Naive thymus-derived CD4-positive, alpha-beta T cell (primary cell): ENCODE results near the gene ELMO1. TPM values are rescaled to one million over a fixed set of nuclear protein-coding genes. Genes with fewer than 3 reads are reported as not detected.

ENCODE experiments used
- ATAC-seq: fragments of 150-1000 bp; cut with Tn5 transposase; 2 replicates; pipeline ENCODE4 v1.10.0; 2021; ENCODE audit warnings: mild to moderate bottlenecking, moderate library complexity
- CTCF ChIA-PET: fragments of 350-600 bp; sonication (Branson Sonifier 250); formaldehyde crosslinking; loops from one replicate; lab custom pipeline; 2021; ENCODE audit warnings: antibody characterized with exemption; lab: Charles Lee
- POLR2A ChIA-PET: fragments of 350-600 bp; sonication (Branson Sonifier 250); formaldehyde crosslinking; loops from one replicate; lab custom pipeline; 2021; ENCODE audit warnings: antibody characterized with exemption, inconsistent platforms; lab: Charles Lee
- DNase-seq, 9 donors: peaks; one replicate each; pipeline versions ENCODE4 v3.0.0 to v3.0.0-alpha.2; 2020 to 2022; ENCODE audit warnings: mixed read lengths in 1 of 9
- H3K27ac ChIP-seq: one replicate; pipeline ENCODE4 v1.7.0; 2013; ENCODE audit warnings: mild to moderate bottlenecking, low read depth, low read length, moderate library complexity
- H3K27me3 ChIP-seq, 2 donors: one replicate each; pipeline ENCODE4 v1.7.0; 2013; ENCODE audit warnings: low read length in 2 of 2, mild to moderate bottlenecking in 2 of 2, moderate library complexity in 2 of 2; ENCODE audit not compliant: control insufficient read depth in 2 of 2, insufficient read depth in 2 of 2
- H3K36me3 ChIP-seq, 3 experiments: 1 replicate in 2 of 3; 2 replicates in 1 of 3; pipeline ENCODE4 v1.7.0; 2013; ENCODE audit warnings: low read length in 3 of 3, mild to moderate bottlenecking in 3 of 3, moderate library complexity in 1 of 3; ENCODE audit not compliant: insufficient read depth in 3 of 3, control insufficient read depth in 2 of 3
- H3K4me1 ChIP-seq, 2 donors: one replicate each; pipeline ENCODE4 v1.7.0; 2013; ENCODE audit warnings: low read length in 2 of 2, mild to moderate bottlenecking in 2 of 2, moderate library complexity in 1 of 2; ENCODE audit not compliant: control insufficient read depth in 2 of 2, insufficient read depth in 2 of 2
- H3K4me3 ChIP-seq: 2 replicates; pipeline ENCODE4 v1.7.0; 2013; ENCODE audit warnings: mild to moderate bottlenecking, low read length
- H3K9me3 ChIP-seq, 3 experiments: 1 replicate in 2 of 3; 2 replicates in 1 of 3; pipeline ENCODE4 v1.7.0; 2013; ENCODE audit warnings: low read length in 3 of 3; ENCODE audit not compliant: control insufficient read depth in 2 of 3
- H3K27ac Mint-ChIP-seq, 9 donors: one replicate each; pipeline ENCODE4 v1.8.0; 2020 to 2022; ENCODE audit warnings: mixed read lengths in 9 of 9, mild to moderate bottlenecking in 8 of 9, moderate library complexity in 5 of 9, inconsistent platforms in 2 of 9
- H3K27me3 Mint-ChIP-seq, 5 donors: one replicate each; pipeline ENCODE4 v1.8.0; 2021 to 2022; ENCODE audit warnings: mixed read lengths in 5 of 5, mild to moderate bottlenecking in 1 of 5
- H3K36me3 Mint-ChIP-seq, 5 donors: one replicate each; pipeline ENCODE4 v1.8.0; 2020 to 2022; ENCODE audit warnings: mixed read lengths in 5 of 5, mild to moderate bottlenecking in 3 of 5, inconsistent platforms in 1 of 5
- H3K4me1 Mint-ChIP-seq, 7 donors: one replicate each; pipeline ENCODE4 v1.8.0; 2020 to 2022; ENCODE audit warnings: mixed read lengths in 7 of 7, mild to moderate bottlenecking in 3 of 7, inconsistent platforms in 1 of 7
- H3K4me3 Mint-ChIP-seq, 10 donors: one replicate each; pipeline ENCODE4 v1.8.0; 2020 to 2022; ENCODE audit warnings: mild to moderate bottlenecking in 10 of 10, mixed read lengths in 10 of 10, moderate library complexity in 6 of 10, inconsistent platforms in 2 of 10
- H3K9me3 Mint-ChIP-seq, 11 donors: one replicate each; pipeline ENCODE4 v1.8.0; 2020 to 2022; ENCODE audit warnings: mixed read lengths in 11 of 11, mild to moderate bottlenecking in 4 of 11, inconsistent platforms in 1 of 11, moderate library complexity in 1 of 11
- intact Hi-C, 2 donors: fragments of 100-400 bp; cut with micrococcal nuclease; formaldehyde crosslinking; loops; one replicate each; pipeline ENCODE4 v1.15.1; 2023
- polyA plus RNA-seq, 2 donors: library from polyadenylated mRNA; unstranded; fragments of 300-500 nt; fragmentation: Illumina TruSeq; gene quantifications; one replicate each; pipeline ENCODE4 v1.2.3, GENCODE V29; 2021
- total RNA-seq, 6 experiments: library from RNA in 5 of 6; stranded (reverse) in 5 of 6; gene quantifications; 1 replicate in 5 of 6; 2 replicates in 1 of 6; pipeline ENCODE4 v1.2.3 and lab custom pipeline; 2021 to 2026

ELMO1 gene
- total and polyA plus RNA-seq, 7 experiments from 2014 or later, result 63.6 to 160 (median 124) TPM

DNA sequence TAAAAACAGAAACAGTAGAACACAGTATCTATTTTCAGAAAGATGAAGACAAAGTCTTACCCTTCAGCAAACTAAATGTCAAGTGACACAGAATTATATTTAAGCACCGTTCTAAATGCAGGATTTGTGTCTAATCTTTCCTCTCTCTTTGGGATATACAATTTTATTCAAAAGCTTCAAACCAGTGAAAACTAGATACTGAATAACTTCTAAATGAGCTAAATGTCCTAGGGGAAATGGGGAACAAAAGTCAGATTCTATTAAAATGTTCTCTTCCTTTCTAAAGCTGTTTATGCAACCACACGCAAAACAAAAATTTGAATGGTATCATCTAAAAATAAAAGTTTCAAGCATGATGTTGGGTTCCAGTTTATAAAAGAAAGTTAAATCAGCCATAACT lies 588.0 kb downstream of the ELMO1 start:
- H3K4me1 Mint-ChIP-seq, result peaks cover 0 to 30% (median 5%) of the 10 kb centered on the region in 7 donors
- Histone ChIP-seq H3K4me1 (peaks cover 0 to 21% of the 10 kb centered on the region in 2 donors), H3K9me3 (no peaks in the 10 kb centered on the region), H3K36me3 (peaks cover 0 to 77% (median 4%) of the 10 kb centered on the region in 3 experiments), H3K27ac (no peak overlapping the region), H3K27me3 (no peaks in the 10 kb centered on the region), H3K4me3 (no peak overlapping the region)
- no peaks in the 10 kb centered on the region for H3K27me3 Mint-ChIP-seq
- no peak overlapping the region for H3K4me3 Mint-ChIP-seq
- peak overlapping the region in 2 of 9 donors; percentile 28 to 69 for H3K27ac Mint-ChIP-seq
- ChIA-PET CTCF (no interaction called here), POLR2A (no interaction called here)
- H3K36me3 Mint-ChIP-seq, result peaks cover 56 to 99% (median 93%) of the 10 kb centered on the region in 5 donors
- intact Hi-C loops, result no loop called here
- ATAC-seq (no peak), DNase-seq (no peak)
- H3K9me3 Mint-ChIP-seq, result peaks cover 0 to 5% (median 0%) of the 10 kb centered on the region in 11 donors

DNA sequence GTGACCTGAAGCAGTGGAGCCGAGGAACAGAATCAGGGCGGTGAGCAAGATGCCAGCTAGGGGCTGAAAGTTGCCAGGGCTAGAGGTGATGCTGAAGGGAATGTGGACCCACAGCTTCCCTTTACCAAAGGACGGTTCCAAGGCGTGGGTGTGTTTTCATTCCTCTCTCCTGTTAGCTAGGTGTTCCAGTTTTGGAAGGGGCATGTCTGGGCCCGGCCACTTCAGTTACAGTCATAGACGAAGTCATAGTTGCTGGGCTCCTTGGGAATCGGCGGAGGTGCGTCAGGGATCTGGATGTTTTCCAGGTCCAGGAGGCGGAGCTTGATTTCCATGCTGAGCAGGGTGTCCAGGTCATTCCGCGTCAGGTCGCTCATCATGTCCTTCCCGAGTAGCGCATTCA lies 593.3 kb downstream of the ELMO1 start:
- Histone ChIP-seq H3K4me1 (peaks cover 0 to 12% of the 10 kb centered on the region in 2 donors), H3K27me3 (no peaks in the 10 kb centered on the region), H3K9me3 (no peaks in the 10 kb centered on the region), H3K4me3 (no peak overlapping the region), H3K36me3 (peaks cover 0 to 45% (median 0%) of the 10 kb centered on the region in 3 experiments), H3K27ac (no peak overlapping the region)
- Mint-ChIP-seq H3K9me3 (peaks cover 0 to 12% (median 4%) of the 10 kb centered on the region in 11 donors), H3K4me1 (peaks cover 7 to 17% (median 13%) of the 10 kb centered on the region in 7 donors), H3K36me3 (peaks cover 31 to 86% (median 82%) of the 10 kb centered on the region in 5 donors), H3K4me3 (no peak overlapping the region), H3K27ac (no peak overlapping the region), H3K27me3 (no peaks in the 10 kb centered on the region)
- DNase-seq (no peak), ATAC-seq (no peak)
- ChIA-PET CTCF (no interaction called here), POLR2A (no interaction called here)
- intact Hi-C loops, result no loop called here

DNA sequence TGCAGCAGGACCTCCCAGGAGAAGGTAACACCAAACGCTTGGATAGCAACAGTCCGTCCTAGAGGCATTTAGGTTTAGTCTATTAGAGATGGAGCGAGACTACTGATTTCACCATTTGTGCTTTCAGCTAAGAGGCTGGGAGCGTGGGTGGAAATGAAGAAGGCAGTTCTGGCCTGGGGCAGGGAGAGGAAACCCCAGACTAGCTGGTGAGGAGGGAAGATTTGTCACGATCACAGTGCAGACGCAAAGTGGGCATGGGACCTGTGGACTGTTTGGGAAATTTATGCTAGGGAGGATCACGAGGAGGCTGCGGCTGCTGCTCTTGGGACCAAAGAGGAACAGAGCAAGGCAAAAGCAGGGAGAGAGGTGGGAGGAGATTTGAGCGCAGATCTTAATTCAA lies 594.0 kb downstream of the ELMO1 start:
- Mint-ChIP-seq H3K4me1 (peaks cover 7 to 17% (median 13%) of the 10 kb centered on the region in 7 donors), H3K27me3 (no peaks in the 10 kb centered on the region), H3K4me3 (no peak overlapping the region), H3K9me3 (peaks cover 0 to 12% (median 4%) of the 10 kb centered on the region in 11 donors), H3K27ac (peak overlapping the region in 6 of 9 donors; percentile 2 to 78 (median 22)), H3K36me3 (peaks cover 24 to 80% (median 75%) of the 10 kb centered on the region in 5 donors)
- DNase-seq (no peak), ATAC-seq (no peak)
- peaks cover 0 to 41% (median 0%) of the 10 kb centered on the region in 3 experiments for H3K36me3 ChIP-seq
- H3K4me3 ChIP-seq, result no peak overlapping the region
- H3K27ac ChIP-seq, result no peak overlapping the region
- ChIA-PET CTCF (no interaction called here), POLR2A (no interaction called here)
- H3K27me3 ChIP-seq, result no peaks in the 10 kb centered on the region
- H3K9me3 ChIP-seq, result no peaks in the 10 kb centered on the region
- intact Hi-C loops, result loop anchor here in 1 of 2 donors (5.0 kb wide), 1 partner anchor 67 kb away; no protein-coding TSS in a partner anchor
- peaks cover 0 to 12% of the 10 kb centered on the region in 2 donors for H3K4me1 ChIP-seq

DNA sequence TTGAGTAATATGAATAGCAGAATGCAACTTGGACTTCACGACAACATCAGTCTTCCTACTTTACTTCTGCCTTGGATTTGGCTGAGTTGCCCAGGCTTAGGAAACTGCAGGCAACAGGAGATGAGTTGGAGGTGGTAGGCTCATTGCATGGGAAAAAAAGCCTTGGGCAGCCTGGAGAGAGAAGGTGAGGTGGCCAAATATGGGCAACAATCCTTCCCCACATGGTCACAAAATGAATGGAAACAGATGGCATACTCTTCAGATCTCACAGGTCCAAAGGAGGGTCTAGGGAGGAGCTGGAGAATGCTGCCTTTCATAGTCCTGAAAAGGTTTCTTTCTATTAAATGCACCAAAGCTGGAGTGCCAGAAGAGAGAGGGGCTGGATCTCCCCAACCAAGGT lies 595.7 kb downstream of the ELMO1 start:
- POLR2A ChIA-PET, result interaction anchor here (0.6 kb wide), 1 partner anchor 19 kb away, joined by 3 read pairs; no protein-coding TSS in a partner anchor

DNA sequence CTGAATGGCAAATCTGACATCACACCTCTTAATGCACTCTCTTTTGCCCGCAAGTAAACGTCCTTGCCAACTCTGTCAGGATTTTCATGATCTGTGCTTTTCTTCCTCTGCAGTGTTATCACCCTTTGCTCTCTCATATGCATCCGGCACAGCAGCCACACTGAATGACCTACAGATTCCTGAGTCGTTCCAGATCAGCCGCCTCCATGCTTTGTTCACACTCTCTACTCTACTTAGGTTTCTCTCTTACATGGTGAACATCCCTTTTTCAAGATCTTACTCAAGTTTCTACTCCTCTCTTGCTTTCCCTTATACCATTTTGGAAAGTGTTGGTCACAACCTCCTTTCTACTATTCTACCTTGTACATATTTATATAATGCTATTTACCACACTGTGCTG lies 596.6 kb downstream of the ELMO1 start:
- Histone ChIP-seq H3K4me3 (no peak overlapping the region), H3K9me3 (peaks cover 0 to 10% (median 0%) of the 10 kb centered on the region in 3 experiments), H3K27ac (no peak overlapping the region), H3K36me3 (peaks cover 0 to 27% (median 0%) of the 10 kb centered on the region in 3 experiments), H3K27me3 (no peaks in the 10 kb centered on the region), H3K4me1 (peaks cover 0 to 12% of the 10 kb centered on the region in 2 donors)
- POLR2A ChIA-PET, result no interaction called here
- peaks cover 0 to 29% (median 13%) of the 10 kb centered on the region in 11 donors for H3K9me3 Mint-ChIP-seq
- H3K4me1 Mint-ChIP-seq, result peaks cover 7 to 17% (median 13%) of the 10 kb centered on the region in 7 donors
- peak overlapping the region in 1 of 10 donors; percentile 0 for H3K4me3 Mint-ChIP-seq
- intact Hi-C loops, result loop anchor here in 1 of 2 donors (5.0 kb wide), 1 partner anchor 65 kb away; no protein-coding TSS in a partner anchor
- ATAC-seq (no peak), DNase-seq (no peak)
- CTCF ChIA-PET, result no interaction called here
- peak overlapping the region in 8 of 9 donors; percentile 4 to 88 (median 35) for H3K27ac Mint-ChIP-seq
- H3K27me3 Mint-ChIP-seq, result no peaks in the 10 kb centered on the region
- H3K36me3 Mint-ChIP-seq, result peaks cover 12 to 63% (median 60%) of the 10 kb centered on the region in 5 donors

More for the DNA sequence above, 595.7 kb downstream of the ELMO1 start:
- intact Hi-C loops, result loop anchor here in 1 of 2 donors (5.0 kb wide), 1 partner anchor 66 kb away; no protein-coding TSS in a partner anchor
- peaks cover 12 to 65% (median 61%) of the 10 kb centered on the region in 5 donors for H3K36me3 Mint-ChIP-seq
- H3K27ac Mint-ChIP-seq, result peak overlapping the region in 5 of 9 donors; percentile 4 to 83 (median 24)
- peaks cover 7 to 17% (median 13%) of the 10 kb centered on the region in 7 donors for H3K4me1 Mint-ChIP-seq
- Histone ChIP-seq H3K4me1 (peaks cover 0 to 12% of the 10 kb centered on the region in 2 donors), H3K9me3 (peaks cover 0 to 7% (median 0%) of the 10 kb centered on the region in 3 experiments), H3K27ac (no peak overlapping the region), H3K36me3 (peaks cover 0 to 33% (median 0%) of the 10 kb centered on the region in 3 experiments), H3K27me3 (no peaks in the 10 kb centered on the region), H3K4me3 (no peak overlapping the region)
- H3K4me3 Mint-ChIP-seq, result no peak overlapping the region
- H3K9me3 Mint-ChIP-seq, result peaks cover 0 to 21% (median 9%) of the 10 kb centered on the region in 11 donors
- DNase-seq (no peak), ATAC-seq (no peak)
- CTCF ChIA-PET, result no interaction called here
- H3K27me3 Mint-ChIP-seq, result no peaks in the 10 kb centered on the region

DNA sequence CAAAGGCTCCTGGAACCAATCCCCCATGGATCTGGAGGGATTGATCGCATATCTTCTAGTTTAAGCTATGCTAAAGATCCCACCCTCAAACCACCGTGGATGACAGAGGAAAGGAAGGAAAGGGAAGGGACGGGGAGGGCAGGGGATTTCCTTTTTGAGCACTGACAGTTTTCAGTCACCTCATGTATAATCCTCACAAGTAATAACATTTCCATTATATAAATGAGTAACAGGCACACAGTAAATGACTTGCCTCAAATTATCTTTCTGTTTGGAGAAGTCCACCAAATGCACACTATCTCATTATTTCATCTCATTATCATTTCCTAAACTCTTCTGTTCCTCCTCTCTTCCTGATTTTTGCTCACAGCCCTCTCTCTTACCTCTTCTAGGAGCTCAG lies 597.3 kb downstream of the ELMO1 start:
- intact Hi-C loops, result loop anchor here in 1 of 2 donors (5.0 kb wide), 1 partner anchor 64 kb away; no protein-coding TSS in a partner anchor
- H3K9me3 ChIP-seq, result peaks cover 0 to 10% (median 0%) of the 10 kb centered on the region in 3 experiments
- Mint-ChIP-seq H3K27me3 (no peaks in the 10 kb centered on the region), H3K4me1 (peaks cover 7 to 17% (median 13%) of the 10 kb centered on the region in 7 donors), H3K9me3 (peaks cover 3 to 34% (median 17%) of the 10 kb centered on the region in 11 donors), H3K27ac (peak overlapping the region in 7 of 9 donors; percentile 4 to 88 (median 50)), H3K4me3 (no peak overlapping the region), H3K36me3 (peaks cover 12 to 67% (median 57%) of the 10 kb centered on the region in 5 donors)
- CTCF ChIA-PET, result no interaction called here
- no peaks in the 10 kb centered on the region for H3K27me3 ChIP-seq
- peaks cover 0 to 21% (median 0%) of the 10 kb centered on the region in 3 experiments for H3K36me3 ChIP-seq
- H3K4me3 ChIP-seq, result no peak overlapping the region
- no peak overlapping the region for H3K27ac ChIP-seq
- POLR2A ChIA-PET, result no interaction called here
- peaks cover 0 to 12% of the 10 kb centered on the region in 2 donors for H3K4me1 ChIP-seq
- ATAC-seq, result no peak
- DNase-seq, result no peak
